Upper lobe of left lung (tissue), 6 donors: ENCODE results near the gene COL4A6. TPM values are rescaled to one million over a fixed set of nuclear protein-coding genes. Genes with fewer than 3 reads are reported as not detected.

Experiments used
- ATAC-seq, 2 donors: fragments of 200-7000 bp; cut with Tn5 transposase; one replicate each; pipeline ENCODE4 v1.9.1; 2022; ENCODE audit warnings: mild to moderate bottlenecking in 2 of 2, moderate library complexity in 2 of 2; ENCODE audit not compliant: low FRiP score in 2 of 2
- DNase-seq, 2 donors: peaks; one replicate each; pipeline ENCODE4 v3.0.0-alpha.2; 2019 to 2020
- H3K27ac ChIP-seq, 4 donors: fragments of 200-600 bp; sonication (generic); one replicate each; pipeline ENCODE4 v1.5.1; 2016 to 2019
- H3K27me3 ChIP-seq, 4 donors: fragments of 200-600 bp; sonication (generic); one replicate each; pipeline ENCODE4 v1.5.1; 2017 to 2019
- H3K36me3 ChIP-seq, 4 donors: fragments of 200-600 bp; sonication (generic); one replicate each; pipeline ENCODE4 v1.5.1; 2016 to 2019
- H3K4me1 ChIP-seq, 4 donors: fragments of 200-600 bp; sonication (generic); one replicate each; pipeline ENCODE4 v1.5.1; 2018 to 2019
- H3K4me3 ChIP-seq, 4 donors: fragments of 200-600 bp; sonication (generic); one replicate each; pipeline ENCODE4 v1.5.1; 2017 to 2019; ENCODE audit warnings: mild to moderate bottlenecking in 2 of 4, moderate library complexity in 1 of 4
- H3K9me3 ChIP-seq, 4 donors: fragments of 200-600 bp; sonication (generic); one replicate each; pipeline ENCODE4 v1.5.1; 2018 to 2019
- CTCF ChIP-seq, 6 experiments: fragments of 450-650 bp in 4 of 6; fragments of 200-600 bp in 2 of 6; sonication (generic) in 2 of 6; IDR thresholded peaks; one replicate each; pipeline ENCODE4 v1.5.1; 2016 to 2019; ENCODE audit warnings: antibody characterized with exemption in 6 of 6
- EP300 ChIP-seq, 4 donors: sonication (generic); formaldehyde crosslinking; IDR thresholded peaks; one replicate each; pipeline ENCODE4 v1.5.1; 2017; ENCODE audit warnings: antibody characterized with exemption in 4 of 4, control low read depth in 2 of 4
- POLR2A ChIP-seq, 4 donors: fragments of 450-650 bp; IDR thresholded peaks; one replicate each; pipeline ENCODE4 v1.5.1; 2016 to 2017; ENCODE audit warnings: antibody characterized with exemption in 4 of 4, mild to moderate bottlenecking in 2 of 4
- POLR2AphosphoS5 ChIP-seq, 2 donors: sonication (generic); formaldehyde crosslinking; IDR thresholded peaks; one replicate each; pipeline ENCODE4 v1.5.1; 2017; ENCODE audit warnings: antibody characterized with exemption in 2 of 2
- WGBS, 2 donors: methylation state at CpG; one replicate each; pipeline ENCODE4 v1.1.5; 2017 to 2018; 5-methylcytosine and 5-hydroxymethylcytosine counted together
- total RNA-seq, 6 donors: library from RNA; depleted of rRNA in 4 of 6; stranded (reverse); fragments of >200 nt in 4 of 6; gene quantifications; one replicate each; pipeline versions ENCODE4 v1.1.0 to v1.2.1, GENCODE V29; 2016 to 2021
- donor health status: DM: no; HTN: no; CAD: no; lungs with moderate emphysema.
- donor health status: DM: no; HTN: yes; CAD: no; lungs with severe emphysema.

The COL4A6 gene
- total RNA-seq, 6 donors from 2014 or later: 0.52 to 3.8 (median 2.2) TPM

- H3K27ac ChIP-seq: no peak overlapping the region
- no peaks in the 10 kb centered on the region for H3K4me1 ChIP-seq
- ATAC-seq (no peak), DNase-seq (no peak)
- 74 to 84% methylated on average over 3 of the region's 3 CpGs for WGBS, 2 donors
- H3K4me3 ChIP-seq: no peak overlapping the region
- H3K36me3 ChIP-seq: no peaks in the 10 kb centered on the region
- H3K9me3 ChIP-seq: peaks cover 0 to 6% (median 0%) of the 10 kb centered on the region in 4 donors
- TF ChIP-seq POLR2A (IDR thresholded peaks at IDR 0.05) (no peak), EP300 (IDR thresholded peaks at IDR 0.05) (no peak), CTCF (IDR thresholded peaks at IDR 0.05) (no peak), POLR2AphosphoS5 (IDR thresholded peaks at IDR 0.05) (no peak)
- H3K27me3 ChIP-seq: no peaks in the 10 kb centered on the region
Measured at GRCh38 chrX:108292053-108292452, 146.2 kb downstream of the COL4A6 start.

- Histone ChIP-seq H3K4me3 (no peak overlapping the region), H3K4me1 (no peaks in the 10 kb centered on the region), H3K27me3 (no peaks in the 10 kb centered on the region), H3K27ac (no peak overlapping the region), H3K36me3 (no peaks in the 10 kb centered on the region), H3K9me3 (no peaks in the 10 kb centered on the region)
- ATAC-seq (no peak), DNase-seq (no peak)
- TF ChIP-seq POLR2AphosphoS5 (IDR thresholded peaks at IDR 0.05) (no peak), CTCF (IDR thresholded peaks at IDR 0.05) (no peak), EP300 (IDR thresholded peaks at IDR 0.05) (no peak), POLR2A (IDR thresholded peaks at IDR 0.05) (no peak)
- WGBS, 2 donors: 21 to 50% methylated on average over 2 of the region's 2 CpGs
Measured at GRCh38 chrX:108285918-108286317, 152.3 kb downstream of the COL4A6 start.

- TF ChIP-seq POLR2A (IDR thresholded peaks at IDR 0.05): no peak
- TF ChIP-seq POLR2AphosphoS5 (IDR thresholded peaks at IDR 0.05): no peak
- TF ChIP-seq EP300 (IDR thresholded peaks at IDR 0.05): no peak
- TF ChIP-seq CTCF (IDR thresholded peaks at IDR 0.05): no peak
Measured at GRCh38 chrX:108285356-108285755, 152.9 kb downstream of the COL4A6 start.

GRCh38 chrX:108275732-108276131 is 162.5 kb downstream of the COL4A6 start:
- WGBS, 2 donors: 37 to 68% methylated on average over 4 of the region's 4 CpGs
- Histone ChIP-seq H3K9me3 (no peaks in the 10 kb centered on the region), H3K27me3 (no peaks in the 10 kb centered on the region), H3K4me3 (no peak overlapping the region), H3K4me1 (no peaks in the 10 kb centered on the region), H3K36me3 (no peaks in the 10 kb centered on the region), H3K27ac (no peak overlapping the region)
- DNase-seq: no peak
- no peak for ATAC-seq
- TF ChIP-seq EP300 (IDR thresholded peaks at IDR 0.05) (no peak), POLR2A (IDR thresholded peaks at IDR 0.05) (no peak), CTCF (IDR thresholded peaks at IDR 0.05) (no peak), POLR2AphosphoS5 (IDR thresholded peaks at IDR 0.05) (no peak)

More at GRCh38 chrX:108285356-108285755, 152.9 kb downstream of the COL4A6 start:
- Histone ChIP-seq H3K4me1 (no peaks in the 10 kb centered on the region), H3K27me3 (no peaks in the 10 kb centered on the region), H3K4me3 (no peak overlapping the region), H3K9me3 (no peaks in the 10 kb centered on the region), H3K36me3 (no peaks in the 10 kb centered on the region), H3K27ac (no peak overlapping the region)
- ATAC-seq: no peak
- no peak for DNase-seq
- 19 to 51% methylated on average over 2 of the region's 2 CpGs for whole genome bisulfite sequencing, 2 donors

GRCh38 chrX:108271397-108271787 is 166.8 kb downstream of the COL4A6 start:
- no peaks in the 10 kb centered on the region for H3K4me1 ChIP-seq
- no peak for DNase-seq
- no peaks in the 10 kb centered on the region for H3K27me3 ChIP-seq
- TF ChIP-seq POLR2AphosphoS5 (IDR thresholded peaks at IDR 0.05): no peak
- TF ChIP-seq POLR2A (IDR thresholded peaks at IDR 0.05): no peak
- no peak for TF ChIP-seq CTCF (IDR thresholded peaks at IDR 0.05)
- no peak for TF ChIP-seq EP300 (IDR thresholded peaks at IDR 0.05)
- ATAC-seq: no peak
- no peak overlapping the region for H3K27ac ChIP-seq
- no peaks in the 10 kb centered on the region for H3K36me3 ChIP-seq
- WGBS, 2 donors: 35 to 40% methylated on average over 2 of the region's 2 CpGs
- no peaks in the 10 kb centered on the region for H3K9me3 ChIP-seq
- H3K4me3 ChIP-seq: no peak overlapping the region
